ENCODE data around the gene HCFC1. TPM values are rescaled to one million over a fixed set of nuclear protein-coding genes. Genes with fewer than 3 reads are reported as not detected.

Gene HCFC1
- polyA plus RNA-seq, 2 of the 4 experiments (the other 2 are of a cell fraction), result 4.4 to 33.3 TPM

DNA sequence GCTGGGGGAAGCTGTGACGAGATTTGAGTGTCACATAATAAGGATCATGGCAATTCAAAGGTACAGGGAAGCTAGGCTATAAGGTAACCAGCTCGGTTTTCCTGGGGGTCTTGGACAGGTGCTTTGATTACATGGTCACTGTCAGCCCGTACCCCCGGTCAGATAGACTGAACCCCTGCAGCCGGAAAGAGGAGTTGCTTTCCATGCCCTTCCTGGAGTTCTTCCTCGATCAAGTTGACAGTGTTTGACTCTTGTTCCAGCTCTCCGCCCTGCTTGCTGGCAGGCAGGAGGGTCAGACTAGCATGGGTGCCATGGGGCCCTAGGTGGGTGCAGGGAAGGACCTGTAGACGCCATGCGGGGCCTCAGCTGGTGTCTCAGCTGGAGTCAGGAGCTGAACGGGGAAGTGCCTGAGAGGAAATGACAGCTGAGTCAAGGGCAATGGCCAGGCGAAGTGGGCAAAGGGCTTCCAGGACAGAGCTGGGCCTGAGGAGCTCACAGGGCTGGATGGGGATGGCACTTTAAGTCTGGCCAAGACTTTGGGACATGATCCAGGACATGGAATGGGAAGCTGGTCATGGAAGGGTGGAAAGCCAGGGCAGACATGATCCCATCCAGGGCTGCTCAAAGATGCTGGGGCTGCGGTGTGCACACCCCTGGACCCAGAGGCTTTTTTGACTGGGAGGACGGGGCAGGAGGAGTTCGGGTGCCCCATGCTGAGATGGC lies 2.5 kb upstream of the HCFC1 start:
- ChIA-PET CTCF (interaction anchor here (1.0 to 1.1 kb wide), 2 partner anchors 27 to 44 kb away, joined by 3 read pairs; no protein-coding TSS in a partner anchor), POLR2A (no interaction called here)
- ATAC-seq, result no peak
- TF ChIP-seq ZC3H11A (IDR thresholded peaks at IDR 0.05) (no peak), NR3C1 (IDR thresholded peaks at IDR 0.05) (no peak)
- Histone ChIP-seq H3K4me1 (peaks cover 20% of the 10 kb centered on the region), H3K27ac (peak overlapping the region; percentile 99 to 100; a peak in 5 of 6 replicates), H3K4me2 (peak overlapping the region; percentile 81), H3K4me3 (peak overlapping the region; percentile 100; the same call in 2 of the 3 replicates), H3K9me3 (no peaks in the 10 kb centered on the region)
- 93% methylated on average over 12 of the region's 14 CpGs for WGBS (ENCODE audit: missing lambda C conversion rate)
- no peak for FAIRE-seq
- no peak for DNase-seq (ENCODE audit: low read depth in 1 of 2, low spot score in 1 of 2)

DNA sequence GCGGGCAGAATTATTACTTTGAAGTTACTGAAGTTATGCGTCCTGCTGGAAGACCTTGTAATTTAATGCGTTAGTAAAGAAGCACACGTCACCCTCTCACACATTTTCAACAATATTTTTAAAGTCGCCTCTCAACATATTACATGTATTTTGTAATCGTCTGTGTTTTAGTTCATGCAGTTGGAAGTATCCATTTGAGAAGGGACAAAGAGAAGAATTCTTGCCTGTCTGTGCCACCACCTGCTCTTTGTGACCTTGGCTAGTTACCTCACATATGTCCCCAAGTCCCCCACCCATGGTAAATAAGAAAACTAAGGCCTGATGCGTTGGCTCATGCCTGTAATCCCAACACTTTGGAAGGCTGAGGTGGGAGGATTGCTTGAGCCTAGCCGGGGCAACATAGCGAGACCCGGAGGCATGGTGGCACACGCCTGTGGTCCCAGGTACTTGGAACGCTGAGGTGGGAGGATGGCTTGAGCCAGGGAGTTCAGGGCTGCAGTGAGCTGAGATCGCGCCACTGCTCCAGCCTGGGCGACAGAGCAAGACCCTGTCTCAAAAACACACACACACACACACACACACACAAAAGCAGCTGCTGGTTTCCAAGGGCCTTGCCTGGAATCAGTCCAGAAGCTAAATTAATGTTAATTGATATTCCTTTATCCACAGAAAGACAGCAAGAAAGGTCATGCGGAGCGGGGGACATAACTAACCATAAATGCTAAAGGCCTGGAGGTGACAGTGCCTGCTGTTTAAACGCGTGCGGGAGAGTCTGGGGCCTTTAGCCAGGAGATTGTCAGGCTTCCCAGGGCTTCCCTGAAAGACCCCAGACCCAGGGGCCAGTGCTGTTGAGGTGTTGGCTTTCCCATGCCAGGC lies 1.7 kb upstream of the HCFC1 start:
- ATAC-seq, result no peak
- ChIA-PET CTCF (interaction anchor here (1.0 to 1.4 kb wide), 3 partner anchors 10 to 45 kb away, joined by 3 read pairs; no protein-coding TSS in a partner anchor), POLR2A (no interaction called here)
- 49% methylated on average over 17 of the region's 20 CpGs for WGBS (ENCODE audit: missing lambda C conversion rate)
- H3K4me2 ChIP-seq, result peak overlapping the region; percentile 81
- peak; percentile 97 for FAIRE-seq
- no peak for DNase-seq (ENCODE audit: low read depth in 1 of 2, low spot score in 1 of 2)
- H3K27ac ChIP-seq, result peak overlapping the region; percentile 99 to 100
- H3K9me3 ChIP-seq, result no peaks in the 10 kb centered on the region
- peak overlapping the region; percentile 100 for H3K4me3 ChIP-seq
- H3K4me1 ChIP-seq, result peaks cover 28% of the 10 kb centered on the region
- 0 out of 2 replicates have a peak, but pooled peaks have one; percentile 2 for TF ChIP-seq HOXB5 (CRISPR knock-in tag; IDR thresholded peaks at IDR 0.05)
- TF ChIP-seq KDM5A (IDR thresholded peaks at IDR 0.05), result no peak

DNA sequence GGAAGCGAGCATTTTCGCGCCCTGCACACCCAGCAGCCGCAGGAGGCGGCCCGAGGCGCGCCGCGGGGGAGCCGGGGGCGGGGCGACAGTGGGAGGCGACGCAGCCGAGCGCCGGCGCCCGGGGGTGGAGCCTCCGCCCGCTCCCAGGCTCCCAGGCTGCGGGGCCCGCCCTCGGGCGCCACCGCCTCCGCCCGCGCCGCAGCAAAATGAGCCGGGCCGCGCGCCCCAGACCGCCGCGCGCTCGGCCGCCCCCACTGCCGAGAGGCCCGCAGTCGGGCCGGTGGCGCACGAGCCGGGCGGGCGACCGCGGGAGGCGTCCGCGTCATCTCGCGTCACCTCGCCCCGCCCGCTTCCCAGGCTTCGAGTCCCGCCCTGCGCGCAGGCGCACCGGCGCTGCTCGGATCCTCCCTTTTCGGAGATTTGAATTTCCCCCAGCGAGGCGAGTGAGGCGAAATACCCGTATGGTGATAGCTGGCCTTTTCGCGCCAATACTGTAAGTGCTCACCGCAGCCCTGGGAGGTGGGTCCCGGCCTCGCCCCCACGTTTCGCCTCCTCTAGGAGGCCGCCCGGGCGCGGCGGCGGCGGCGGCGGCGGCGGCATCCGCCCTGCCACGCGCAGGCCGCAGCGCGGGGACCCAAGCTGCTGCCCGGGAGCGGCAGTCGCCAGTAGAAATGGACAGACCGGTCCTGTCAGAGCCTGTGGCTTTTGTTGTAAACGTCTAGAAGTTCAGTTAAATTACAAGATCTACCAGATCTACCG lies 929 bp upstream of the HCFC1 start, which contains the start of gene TMEM187:
Gene TMEM187, plus strand, starts transcription at position 387 of the 759 bp plus-strand sequence. CDS start 9,309 bp downstream, outside the sequence.
- no peaks in the 10 kb centered on the region for H3K9me3 ChIP-seq
- H3K4me3 ChIP-seq, result peak within 1 kb of the TSS; percentile 100
- ATAC-seq (peak; percentile 36 to 55), FAIRE-seq (no peak), DNase-seq (ENCODE audit: low read depth in 1 of 2, low spot score in 1 of 2) (peak; percentile 89 to 94)
- H3K4me2 ChIP-seq, result peak within 1 kb of the TSS; percentile 81
- ChIA-PET POLR2A (interaction anchor here (1.4 kb wide), 1 partner anchor 9 kb away, joined by 5 read pairs; no protein-coding TSS in a partner anchor), CTCF (interaction anchor here (1.4 to 2.0 kb wide), 3 partner anchors 9 to 26 kb away, joined by 3 to 8 read pairs (median 5); no protein-coding TSS in a partner anchor)
- H3K4me1 ChIP-seq, result peaks cover 35% of the 10 kb centered on the region
- WGBS (ENCODE audit: missing lambda C conversion rate), result 0% methylated on average over 2 of the region's 103 CpGs
- H3K27ac ChIP-seq, result peak within 1 kb of the TSS; percentile 99 to 100
- TF ChIP-seq HOXB5 (CRISPR knock-in tag; IDR thresholded peaks at IDR 0.05) (peak; percentile 66; the same call in 1 of the 2 replicates), JUN (IDR thresholded peaks at IDR 0.05) (peak in 1 of 2 experiments; percentile 32; a peak in 1 of 5 replicates), ZFP36 (IDR thresholded peaks at IDR 0.05; ENCODE audit: borderline replicate concordance, partially characterized antibody) (no peak), HOXB13 (CRISPR knock-in tag; IDR thresholded peaks at IDR 0.05; ENCODE audit: low read depth) (0 out of 2 replicates have a peak, but pooled peaks have one; percentile 19)
- TF ChIP-seq, protein P1, sequence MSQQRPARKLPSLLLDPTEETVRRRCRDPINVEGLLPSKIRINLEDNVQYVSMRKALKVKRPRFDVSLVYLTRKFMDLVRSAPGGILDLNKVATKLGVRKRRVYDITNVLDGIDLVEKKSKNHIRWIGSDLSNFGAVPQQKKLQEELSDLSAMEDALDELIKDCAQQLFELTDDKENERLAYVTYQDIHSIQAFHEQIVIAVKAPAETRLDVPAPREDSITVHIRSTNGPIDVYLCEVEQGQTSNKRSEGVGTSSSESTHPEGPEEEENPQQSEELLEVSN (IDR thresholded peaks at IDR 0.05; ENCODE audit: borderline replicate concordance, low read depth), result peak; percentile 23; the same call in 1 of the 2 replicates

DNA sequence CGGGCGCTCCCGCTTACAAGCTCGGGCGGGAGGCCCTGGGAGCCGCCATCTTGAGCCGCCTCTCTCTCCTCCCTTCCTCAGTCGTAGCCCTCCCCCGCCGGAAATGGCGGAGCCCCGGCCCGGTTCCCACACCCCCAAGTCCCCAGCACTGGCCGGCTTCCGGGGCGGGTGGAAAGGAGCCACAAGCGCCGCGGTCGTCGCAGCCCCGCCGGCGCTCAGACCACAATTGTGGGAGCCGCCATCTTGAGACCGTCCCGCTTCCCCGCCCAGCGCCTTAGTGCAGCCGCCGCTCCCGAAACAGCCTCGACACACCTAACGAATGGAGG lies 531 bp downstream of the HCFC1 start:
- ATAC-seq (peak; percentile 63 to 83), FAIRE-seq (no peak), DNase-seq (ENCODE audit: low read depth in 1 of 2, low spot score in 1 of 2) (peak; percentile 75 to 90)
- CTCF ChIA-PET, result interaction anchor here (1.3 to 2.0 kb wide), 5 partner anchors 10 to 26 kb away, joined by 4 to 8 read pairs (median 5); no protein-coding TSS in a partner anchor
- H3K4me3 ChIP-seq, result peak overlapping the region; percentile 100
- WGBS (ENCODE audit: missing lambda C conversion rate), result 0% methylated on average over 15 of the region's 34 CpGs
- peak overlapping the region; percentile 99 to 100 for H3K27ac ChIP-seq
- no peaks in the 10 kb centered on the region for H3K9me3 ChIP-seq
- H3K4me1 ChIP-seq, result peaks cover 35% of the 10 kb centered on the region
- TF ChIP-seq, protein P1 (IDR thresholded peaks at IDR 0.05; ENCODE audit: borderline replicate concordance, low read depth), result no peak
- TF ChIP-seq, protein P2, sequence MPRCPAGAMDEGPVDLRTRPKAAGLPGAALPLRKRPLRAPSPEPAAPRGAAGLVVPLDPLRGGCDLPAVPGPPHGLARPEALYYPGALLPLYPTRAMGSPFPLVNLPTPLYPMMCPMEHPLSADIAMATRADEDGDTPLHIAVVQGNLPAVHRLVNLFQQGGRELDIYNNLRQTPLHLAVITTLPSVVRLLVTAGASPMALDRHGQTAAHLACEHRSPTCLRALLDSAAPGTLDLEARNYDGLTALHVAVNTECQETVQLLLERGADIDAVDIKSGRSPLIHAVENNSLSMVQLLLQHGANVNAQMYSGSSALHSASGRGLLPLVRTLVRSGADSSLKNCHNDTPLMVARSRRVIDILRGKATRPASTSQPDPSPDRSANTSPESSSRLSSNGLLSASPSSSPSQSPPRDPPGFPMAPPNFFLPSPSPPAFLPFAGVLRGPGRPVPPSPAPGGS (IDR thresholded peaks at IDR 0.05), result 0 out of 3 replicates have a peak, but pooled peaks have one; percentile 15
- 0 out of 2 replicates have a peak, but pooled peaks have one; percentile 23 for TF ChIP-seq PHF8 (IDR thresholded peaks at IDR 0.05; ENCODE audit: borderline replicate concordance, low read depth)
- TF ChIP-seq ZC3H11A (IDR thresholded peaks at IDR 0.05), result no peak
- TF ChIP-seq FOSL2 (IDR thresholded peaks at IDR 0.05), result no peak
- TF ChIP-seq FOSL2 (CRISPR knock-in tag; IDR thresholded peaks at IDR 0.05), result no peak
- no peak for TF ChIP-seq MAZ (IDR thresholded peaks at IDR 0.05; ENCODE audit: borderline replicate concordance, low read depth, low read length)
- TF ChIP-seq, protein P3, sequence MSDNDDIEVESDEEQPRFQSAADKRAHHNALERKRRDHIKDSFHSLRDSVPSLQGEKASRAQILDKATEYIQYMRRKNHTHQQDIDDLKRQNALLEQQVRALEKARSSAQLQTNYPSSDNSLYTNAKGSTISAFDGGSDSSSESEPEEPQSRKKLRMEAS (IDR thresholded peaks at IDR 0.05), result no peak
- no peak for TF ChIP-seq HOXB5 (CRISPR knock-in tag; IDR thresholded peaks at IDR 0.05)
- POLR2A ChIA-PET, result interaction anchor here (1.0 to 1.7 kb wide), 5 partner anchors 10 to 76 kb away, joined by 3 to 6 read pairs (median 4); partner anchors contain the start of gene NAA10
- peak overlapping the region; percentile 81; the same call in 2 of the 3 replicates for H3K4me2 ChIP-seq

Measured in A549 (cell line).